22Rv1 (cell line): ENCODE data around the gene SLC50A1.

Source experiments
- CTCF ChIP-seq: fragments of 450-650 bp; IDR thresholded peaks from 2 replicates; pipeline ENCODE4 v1.5.1; 2017; ENCODE audit warnings: mild to moderate bottlenecking
- ZFX ChIP-seq: fragments of 450-650 bp; IDR thresholded peaks from 2 replicates; pipeline ENCODE4 v1.6.1; 2017; ENCODE audit warnings: antibody characterized with exemption, borderline replicate concordance

GRCh38 chr1:155178441-155179111 lies 42.9 kb downstream of the SLC50A1 start:
- no peak for TF ChIP-seq CTCF
- TF ChIP-seq ZFX, result no peak
